ENCODE data around the gene PIBF1. TPM values are rescaled to one million over a fixed set of nuclear protein-coding genes. Genes with fewer than 3 reads are reported as not detected.
"Not testable (repeated sequence)": the region's sequence is repeated elsewhere in the genome, so short reads cannot be mapped to it uniquely, and the experiment has no call there.

Gene PIBF1
- total RNA-seq, 1 donor from 2014 or later: 20.3 TPM

DNA sequence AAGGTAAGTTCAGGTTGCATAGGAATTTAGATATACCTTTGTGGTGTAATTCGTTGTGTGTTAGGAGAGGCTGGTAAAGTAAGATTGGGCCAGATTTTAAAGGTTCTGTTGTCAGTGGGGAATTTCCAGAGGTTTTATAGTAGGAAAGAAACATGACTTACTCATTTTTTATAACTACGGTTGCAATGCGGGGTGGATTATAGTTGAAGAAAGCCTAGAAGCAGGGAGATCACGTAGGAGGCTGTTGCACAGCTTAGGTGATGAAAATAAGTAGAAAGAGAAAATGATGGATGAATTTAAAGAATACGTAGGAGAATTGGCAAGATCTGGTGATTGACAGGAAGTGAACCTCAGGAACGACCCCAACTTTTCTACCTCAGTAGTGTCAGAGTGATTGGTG, 61.1 kb downstream of the PIBF1 start:
- Mint-ChIP-seq H3K4me3 (ENCODE audit: unreplicated experiment) (no peak overlapping the region), H3K36me3 (ENCODE audit: unreplicated experiment) (peaks cover 4% of the 10 kb centered on the region), H3K9me3 (ENCODE audit: unreplicated experiment) (no peaks in the 10 kb centered on the region), H3K27ac (ENCODE audit: unreplicated experiment) (no peak overlapping the region), H3K4me1 (ENCODE audit: low read depth, unreplicated experiment) (no peaks in the 10 kb centered on the region), H3K27me3 (ENCODE audit: unreplicated experiment) (no peaks in the 10 kb centered on the region)
- DNase-seq: no peak
- TF ChIP-seq, protein P1, sequence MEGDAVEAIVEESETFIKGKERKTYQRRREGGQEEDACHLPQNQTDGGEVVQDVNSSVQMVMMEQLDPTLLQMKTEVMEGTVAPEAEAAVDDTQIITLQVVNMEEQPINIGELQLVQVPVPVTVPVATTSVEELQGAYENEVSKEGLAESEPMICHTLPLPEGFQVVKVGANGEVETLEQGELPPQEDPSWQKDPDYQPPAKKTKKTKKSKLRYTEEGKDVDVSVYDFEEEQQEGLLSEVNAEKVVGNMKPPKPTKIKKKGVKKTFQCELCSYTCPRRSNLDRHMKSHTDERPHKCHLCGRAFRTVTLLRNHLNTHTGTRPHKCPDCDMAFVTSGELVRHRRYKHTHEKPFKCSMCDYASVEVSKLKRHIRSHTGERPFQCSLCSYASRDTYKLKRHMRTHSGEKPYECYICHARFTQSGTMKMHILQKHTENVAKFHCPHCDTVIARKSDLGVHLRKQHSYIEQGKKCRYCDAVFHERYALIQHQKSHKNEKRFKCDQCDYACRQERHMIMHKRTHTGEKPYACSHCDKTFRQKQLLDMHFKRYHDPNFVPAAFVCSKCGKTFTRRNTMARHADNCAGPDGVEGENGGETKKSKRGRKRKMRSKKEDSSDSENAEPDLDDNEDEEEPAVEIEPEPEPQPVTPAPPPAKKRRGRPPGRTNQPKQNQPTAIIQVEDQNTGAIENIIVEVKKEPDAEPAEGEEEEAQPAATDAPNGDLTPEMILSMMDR (IDR thresholded peaks at IDR 0.05; ENCODE audit: partially characterized antibody, unreplicated experiment): no peak

DNA sequence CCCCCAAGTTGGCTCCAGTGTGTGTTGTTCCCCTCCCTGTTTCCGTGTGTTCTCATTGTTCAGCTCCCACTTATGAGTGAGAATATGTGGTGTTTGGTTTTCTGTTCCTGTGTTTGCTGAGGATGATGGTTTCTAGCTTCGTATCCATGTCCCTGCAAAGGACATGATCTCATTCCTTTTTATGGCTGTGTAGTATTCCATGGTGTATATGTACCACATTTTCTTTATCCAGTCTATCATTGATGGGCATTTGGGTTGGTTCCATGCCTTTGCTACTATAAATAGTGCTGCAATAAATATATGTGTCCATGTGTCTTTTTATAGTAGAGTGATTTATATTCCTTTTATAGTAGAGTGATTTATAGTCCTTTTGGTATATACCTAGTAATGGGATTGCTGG, 63.2 kb downstream of the PIBF1 start:
- not testable (repeated sequence) for H3K4me1 Mint-ChIP-seq (ENCODE audit: low read depth, unreplicated experiment); H3K27me3 Mint-ChIP-seq (ENCODE audit: unreplicated experiment); H3K36me3 Mint-ChIP-seq (ENCODE audit: unreplicated experiment); DNase-seq; H3K4me3 Mint-ChIP-seq (ENCODE audit: unreplicated experiment); H3K9me3 Mint-ChIP-seq (ENCODE audit: unreplicated experiment); H3K27ac Mint-ChIP-seq (ENCODE audit: unreplicated experiment)

DNA sequence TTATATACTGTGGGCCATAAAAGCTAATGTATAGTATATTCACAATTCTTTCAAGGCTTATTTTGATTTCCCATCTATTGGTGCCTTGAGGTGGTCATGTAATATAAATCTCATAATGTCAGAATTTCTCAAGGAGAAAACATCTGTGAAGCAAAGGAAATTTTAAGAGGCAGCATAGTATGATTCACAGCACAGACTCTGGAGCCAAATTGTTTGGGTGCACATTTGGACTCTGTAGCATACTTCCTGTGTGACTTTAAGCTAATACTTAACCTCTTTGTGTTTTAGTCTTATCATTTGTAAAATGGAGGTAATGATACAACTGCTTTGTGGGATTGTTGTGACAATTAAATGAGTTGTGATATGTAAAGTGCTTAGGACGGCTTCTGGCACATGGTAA, 67.6 kb downstream of the PIBF1 start:
- H3K4me3 Mint-ChIP-seq (ENCODE audit: unreplicated experiment): no peak overlapping the region
- no peak overlapping the region for H3K27ac Mint-ChIP-seq (ENCODE audit: unreplicated experiment)
- H3K9me3 Mint-ChIP-seq (ENCODE audit: unreplicated experiment): no peaks in the 10 kb centered on the region
- peaks cover 4% of the 10 kb centered on the region for H3K27me3 Mint-ChIP-seq (ENCODE audit: unreplicated experiment)
- H3K36me3 Mint-ChIP-seq (ENCODE audit: unreplicated experiment): peaks cover under 1% of the 10 kb centered on the region
- TF ChIP-seq, protein P1 (IDR thresholded peaks at IDR 0.05; ENCODE audit: partially characterized antibody, unreplicated experiment): no peak
- H3K4me1 Mint-ChIP-seq (ENCODE audit: low read depth, unreplicated experiment): no peaks in the 10 kb centered on the region
- DNase-seq: no peak

DNA sequence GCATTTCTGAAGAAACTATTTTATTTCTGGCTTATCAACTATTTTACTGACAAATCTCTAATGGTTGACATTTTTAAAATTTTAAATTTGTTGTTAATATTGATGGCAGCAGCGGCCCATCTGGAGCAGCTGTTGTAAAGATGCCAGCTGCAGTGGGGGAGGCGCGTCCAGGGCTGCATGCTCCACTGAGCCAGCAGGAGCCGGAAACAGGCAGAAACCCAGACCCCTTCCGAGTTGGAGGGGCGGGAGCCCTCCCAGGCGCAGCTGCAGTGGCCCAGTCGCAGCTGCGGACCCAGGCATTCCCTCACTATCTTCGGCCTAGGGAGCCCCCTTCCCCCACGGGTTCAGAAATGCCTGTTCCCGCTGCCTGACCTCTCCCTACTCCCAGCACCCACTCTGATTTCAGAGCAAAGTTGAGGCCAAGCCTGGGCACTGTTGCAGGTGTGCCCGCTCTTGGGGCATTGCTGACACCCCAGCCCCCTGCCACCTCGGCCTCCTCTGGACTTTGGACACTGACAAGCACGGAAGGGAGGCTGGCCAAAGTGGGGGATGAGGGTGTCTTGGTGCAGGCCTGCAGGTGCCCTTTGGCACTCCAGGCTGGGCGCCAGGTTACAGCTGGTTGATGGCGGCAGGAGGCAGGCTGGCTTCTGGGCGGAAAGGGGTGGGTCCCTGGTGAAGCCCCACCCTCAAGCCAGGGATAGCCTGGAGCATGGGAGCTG, 69.2 kb downstream of the PIBF1 start:
- TF ChIP-seq, protein P1 (IDR thresholded peaks at IDR 0.05; ENCODE audit: partially characterized antibody, unreplicated experiment): no peak
- no peaks in the 10 kb centered on the region for H3K9me3 Mint-ChIP-seq (ENCODE audit: unreplicated experiment)
- no peak overlapping the region for H3K4me3 Mint-ChIP-seq (ENCODE audit: unreplicated experiment)
- peaks cover 4% of the 10 kb centered on the region for H3K27me3 Mint-ChIP-seq (ENCODE audit: unreplicated experiment)
- no peaks in the 10 kb centered on the region for H3K4me1 Mint-ChIP-seq (ENCODE audit: low read depth, unreplicated experiment)
- H3K27ac Mint-ChIP-seq (ENCODE audit: unreplicated experiment): no peak overlapping the region
- no peak for DNase-seq
- H3K36me3 Mint-ChIP-seq (ENCODE audit: unreplicated experiment): no peaks in the 10 kb centered on the region

DNA sequence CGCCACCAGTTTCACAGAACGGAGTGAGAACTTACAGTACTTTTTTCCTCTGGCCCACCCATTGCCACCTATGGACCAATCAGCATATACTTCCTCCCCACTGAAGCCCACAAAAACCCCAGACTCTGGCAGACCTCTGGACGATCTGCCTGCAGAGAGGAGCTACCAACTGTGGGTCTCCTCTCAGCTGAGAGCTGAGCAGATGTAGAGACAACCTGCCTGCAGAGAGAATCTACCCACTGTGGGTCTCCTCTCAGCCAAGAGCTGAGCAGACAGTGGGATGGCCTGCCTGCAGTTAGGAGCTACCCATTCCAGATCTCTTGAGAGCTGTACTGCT, 69.7 kb downstream of the PIBF1 start:
- Mint-ChIP-seq H3K27me3 (ENCODE audit: unreplicated experiment) (peaks cover 4% of the 10 kb centered on the region), H3K4me1 (ENCODE audit: low read depth, unreplicated experiment) (no peaks in the 10 kb centered on the region), H3K36me3 (ENCODE audit: unreplicated experiment) (no peaks in the 10 kb centered on the region), H3K9me3 (ENCODE audit: unreplicated experiment) (no peaks in the 10 kb centered on the region), H3K4me3 (ENCODE audit: unreplicated experiment) (no peak overlapping the region), H3K27ac (ENCODE audit: unreplicated experiment) (no peak overlapping the region)
- TF ChIP-seq, protein P1 (IDR thresholded peaks at IDR 0.05; ENCODE audit: partially characterized antibody, unreplicated experiment): no peak
- DNase-seq: no peak

All from glutamatergic neuron (in vitro differentiated cells).